ENCODE measurements around the gene GOLM1.

The GOLM1 gene

DNA sequence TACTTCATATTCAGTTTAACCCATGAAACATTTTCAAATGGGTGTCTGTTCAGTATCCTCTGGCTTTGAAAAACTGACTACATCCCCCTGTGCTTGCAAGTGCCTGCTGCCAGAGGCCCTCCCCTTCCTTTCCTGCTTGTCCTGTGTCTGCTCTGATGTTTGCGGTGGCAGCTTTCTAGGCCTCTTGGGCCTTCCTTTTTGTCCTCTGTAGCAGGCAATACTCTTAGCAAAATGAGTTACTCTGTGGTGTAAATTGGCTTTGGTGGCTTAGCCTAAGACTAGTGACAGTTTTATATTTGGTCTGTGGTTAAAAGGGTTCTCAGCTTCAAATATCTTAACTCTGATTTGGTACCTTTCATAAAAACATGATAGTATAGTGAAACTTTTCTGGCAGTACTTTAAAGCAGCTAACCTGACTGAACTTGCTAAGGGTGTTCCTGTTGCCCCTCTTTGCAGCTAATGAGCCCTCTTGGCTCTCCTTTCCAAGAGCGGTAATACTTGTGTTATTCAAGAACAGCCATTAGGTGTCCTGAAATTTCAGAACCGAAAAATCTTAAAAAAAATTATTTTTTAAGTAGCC is 76.6 kb downstream of the GOLM1 start (continued):
- no peak for TF ChIP-seq ZNF366 (tag by site-specific recombination; conservative IDR thresholded peaks at IDR 0.05)

GRCh38 chr9:86021166-86021565 is 78.2 kb downstream of the GOLM1 start:
- Histone ChIP-seq H3K4me3 (ENCODE audit: low read depth, low read length) (no peak overlapping the region), H3K27ac (ENCODE audit: extremely low read depth, low read depth, low read length) (no peak overlapping the region), H3K4me1 (ENCODE audit: control insufficient read depth, insufficient read depth, low read length) (no peaks in the 10 kb centered on the region), H3K9me3 (ENCODE audit: control insufficient read depth, insufficient read depth, low read depth, low read length) (no peaks in the 10 kb centered on the region), H3K36me3 (ENCODE audit: control insufficient read depth in 2 of 2, insufficient read depth in 1 of 2, low read length in 2 of 2) (peaks cover 22 to 80% of the 10 kb centered on the region in 2 experiments)
- TF ChIP-seq ZNF391 (tag by site-specific recombination; IDR thresholded peaks at IDR 0.05; ENCODE audit: borderline replicate concordance, low read depth): no peak
- TF ChIP-seq, protein P1, sequence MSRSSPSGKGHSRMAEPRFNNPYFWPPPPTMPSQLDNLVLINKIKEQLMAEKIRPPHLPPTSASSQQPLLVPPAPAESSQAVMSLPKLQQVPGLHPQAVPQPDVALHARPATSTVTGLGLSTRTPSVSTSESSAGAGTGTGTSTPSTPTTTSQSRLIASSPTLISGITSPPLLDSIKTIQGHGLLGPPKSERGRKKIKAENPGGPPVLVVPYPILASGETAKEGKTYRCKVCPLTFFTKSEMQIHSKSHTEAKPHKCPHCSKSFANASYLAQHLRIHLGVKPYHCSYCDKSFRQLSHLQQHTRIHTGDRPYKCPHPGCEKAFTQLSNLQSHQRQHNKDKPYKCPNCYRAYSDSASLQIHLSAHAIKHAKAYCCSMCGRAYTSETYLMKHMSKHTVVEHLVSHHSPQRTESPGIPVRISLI (tag by site-specific recombination; IDR thresholded peaks at IDR 0.05): no peak
- no peak for TF ChIP-seq ZBTB48 (tag by site-specific recombination; IDR thresholded peaks at IDR 0.05)
- TF ChIP-seq ZNF596 (tag by site-specific recombination; IDR thresholded peaks at IDR 0.05): no peak
- TF ChIP-seq YY1 (tag by site-specific recombination; IDR thresholded peaks at IDR 0.05): no peak
- TF ChIP-seq ZFP69B (tag by site-specific recombination; IDR thresholded peaks at IDR 0.05): no peak
- TF ChIP-seq, protein P2, sequence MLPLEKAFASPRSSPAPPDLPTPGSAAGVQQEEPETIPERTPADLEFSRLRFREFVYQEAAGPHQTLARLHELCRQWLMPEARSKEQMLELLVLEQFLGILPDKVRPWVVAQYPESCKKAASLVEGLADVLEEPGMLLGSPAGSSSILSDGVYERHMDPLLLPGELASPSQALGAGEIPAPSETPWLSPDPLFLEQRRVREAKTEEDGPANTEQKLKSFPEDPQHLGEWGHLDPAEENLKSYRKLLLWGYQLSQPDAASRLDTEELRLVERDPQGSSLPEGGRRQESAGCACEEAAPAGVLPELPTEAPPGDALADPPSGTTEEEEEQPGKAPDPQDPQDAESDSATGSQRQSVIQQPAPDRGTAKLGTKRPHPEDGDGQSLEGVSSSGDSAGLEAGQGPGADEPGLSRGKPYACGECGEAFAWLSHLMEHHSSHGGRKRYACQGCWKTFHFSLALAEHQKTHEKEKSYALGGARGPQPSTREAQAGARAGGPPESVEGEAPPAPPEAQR (tag by site-specific recombination; IDR thresholded peaks at IDR 0.05): no peak
- TF ChIP-seq, protein P3, sequence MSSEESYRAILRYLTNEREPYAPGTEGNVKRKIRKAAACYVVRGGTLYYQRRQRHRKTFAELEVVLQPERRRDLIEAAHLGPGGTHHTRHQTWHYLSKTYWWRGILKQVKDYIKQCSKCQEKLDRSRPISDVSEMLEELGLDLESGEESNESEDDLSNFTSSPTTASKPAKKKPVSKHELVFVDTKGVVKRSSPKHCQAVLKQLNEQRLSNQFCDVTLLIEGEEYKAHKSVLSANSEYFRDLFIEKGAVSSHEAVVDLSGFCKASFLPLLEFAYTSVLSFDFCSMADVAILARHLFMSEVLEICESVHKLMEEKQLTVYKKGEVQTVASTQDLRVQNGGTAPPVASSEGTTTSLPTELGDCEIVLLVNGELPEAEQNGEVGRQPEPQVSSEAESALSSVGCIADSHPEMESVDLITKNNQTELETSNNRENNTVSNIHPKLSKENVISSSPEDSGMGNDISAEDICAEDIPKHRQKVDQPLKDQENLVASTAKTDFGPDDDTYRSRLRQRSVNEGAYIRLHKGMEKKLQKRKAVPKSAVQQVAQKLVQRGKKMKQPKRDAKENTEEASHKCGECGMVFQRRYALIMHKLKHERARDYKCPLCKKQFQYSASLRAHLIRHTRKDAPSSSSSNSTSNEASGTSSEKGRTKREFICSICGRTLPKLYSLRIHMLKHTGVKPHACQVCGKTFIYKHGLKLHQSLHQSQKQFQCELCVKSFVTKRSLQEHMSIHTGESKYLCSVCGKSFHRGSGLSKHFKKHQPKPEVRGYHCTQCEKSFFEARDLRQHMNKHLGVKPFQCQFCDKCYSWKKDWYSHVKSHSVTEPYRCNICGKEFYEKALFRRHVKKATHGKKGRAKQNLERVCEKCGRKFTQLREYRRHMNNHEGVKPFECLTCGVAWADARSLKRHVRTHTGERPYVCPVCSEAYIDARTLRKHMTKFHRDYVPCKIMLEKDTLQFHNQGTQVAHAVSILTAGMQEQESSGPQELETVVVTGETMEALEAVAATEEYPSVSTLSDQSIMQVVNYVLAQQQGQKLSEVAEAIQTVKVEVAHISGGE (tag by site-specific recombination; conservative IDR thresholded peaks at IDR 0.05; ENCODE audit: low read depth): no peak
- no peak for TF ChIP-seq ZNF248 (tag by site-specific recombination; IDR thresholded peaks at IDR 0.05)
- no peak for TF ChIP-seq ZNF19 (tag by site-specific recombination; IDR thresholded peaks at IDR 0.05; ENCODE audit: low read depth)
- POLR2A ChIA-PET: no interaction called here
- CTCF ChIA-PET: no interaction called here

DNA sequence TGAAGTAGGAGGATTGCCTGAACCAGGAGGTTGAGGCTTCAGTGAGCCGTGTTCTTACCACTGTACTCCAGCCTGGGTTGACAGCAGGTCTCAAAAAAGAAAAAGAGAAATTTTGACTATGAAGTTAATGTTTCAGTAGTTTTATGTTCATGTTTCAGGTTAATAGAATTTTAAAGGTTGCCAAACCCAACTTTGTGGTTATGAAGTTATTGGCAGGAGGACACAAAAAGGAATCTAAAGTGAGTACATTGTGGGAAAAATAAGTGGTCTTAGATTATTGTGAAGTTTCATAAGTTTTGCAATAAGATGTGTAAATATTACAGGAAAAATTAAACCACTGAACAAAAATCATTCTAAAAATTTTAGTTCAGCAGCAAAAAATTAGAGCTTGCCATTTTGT is 78.6 kb downstream of the GOLM1 start:
- Histone ChIP-seq H3K36me3 (ENCODE audit: control insufficient read depth in 2 of 2, insufficient read depth in 1 of 2, low read length in 2 of 2) (peaks cover 23 to 75% of the 10 kb centered on the region in 2 experiments), H3K4me3 (ENCODE audit: low read depth, low read length) (no peak overlapping the region), H3K4me1 (ENCODE audit: control insufficient read depth, insufficient read depth, low read length) (no peaks in the 10 kb centered on the region), H3K27ac (ENCODE audit: extremely low read depth, low read depth, low read length) (no peak overlapping the region), H3K9me3 (ENCODE audit: control insufficient read depth, insufficient read depth, low read depth, low read length) (no peaks in the 10 kb centered on the region)
- POLR2A ChIA-PET: no interaction called here
- TF ChIP-seq WT1 (tag by site-specific recombination; IDR thresholded peaks at IDR 0.05) (no peak), ZEB2 (tag by site-specific recombination; IDR thresholded peaks at IDR 0.05) (no peak), ZNF112 (tag by site-specific recombination; IDR thresholded peaks at IDR 0.05) (no peak), EGR2 (tag by site-specific recombination; IDR thresholded peaks at IDR 0.05; ENCODE audit: low read depth) (no peak)
- CTCF ChIA-PET: no interaction called here

DNA sequence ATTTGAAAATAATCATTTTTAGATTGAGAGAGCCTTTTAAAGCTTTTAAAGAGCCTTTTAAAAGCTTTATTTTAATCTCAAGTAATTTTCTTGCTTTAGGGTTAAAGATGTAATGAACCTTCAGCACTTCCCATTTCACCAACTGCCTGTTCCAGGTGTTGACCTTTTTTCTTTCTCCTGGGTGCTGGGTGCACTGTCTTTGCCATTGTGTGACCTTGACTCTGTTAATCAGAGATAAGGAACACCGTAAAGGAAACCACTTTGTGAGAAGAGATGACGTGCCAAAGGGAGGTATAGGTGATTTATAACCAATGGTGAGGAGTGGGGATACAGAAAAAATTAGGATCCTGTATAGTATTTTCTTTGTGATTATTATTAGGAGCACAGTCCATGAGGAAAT is 90.2 kb downstream of the GOLM1 start:
- Histone ChIP-seq H3K36me3 (ENCODE audit: control insufficient read depth in 2 of 2, insufficient read depth in 1 of 2, low read length in 2 of 2) (peaks cover 35 to 69% of the 10 kb centered on the region in 2 experiments), H3K9me3 (ENCODE audit: control insufficient read depth, insufficient read depth, low read depth, low read length) (no peaks in the 10 kb centered on the region; the same call in 1 of the 2 replicates), H3K27ac (ENCODE audit: extremely low read depth, low read depth, low read length) (no peak overlapping the region), H3K4me1 (ENCODE audit: control insufficient read depth, insufficient read depth, low read length) (no peaks in the 10 kb centered on the region), H3K4me3 (ENCODE audit: low read depth, low read length) (no peak overlapping the region)
- POLR2A ChIA-PET: no interaction called here
- CTCF ChIA-PET: no interaction called here
- no peak for TF ChIP-seq MZF1 (tag by site-specific recombination; IDR thresholded peaks at IDR 0.05; ENCODE audit: borderline replicate concordance)
- TF ChIP-seq ZEB2 (tag by site-specific recombination; IDR thresholded peaks at IDR 0.05): no peak
- no peak for TF ChIP-seq KLF9 (tag by site-specific recombination; IDR thresholded peaks at IDR 0.05; ENCODE audit: low read depth)
- TF ChIP-seq, protein P4, sequence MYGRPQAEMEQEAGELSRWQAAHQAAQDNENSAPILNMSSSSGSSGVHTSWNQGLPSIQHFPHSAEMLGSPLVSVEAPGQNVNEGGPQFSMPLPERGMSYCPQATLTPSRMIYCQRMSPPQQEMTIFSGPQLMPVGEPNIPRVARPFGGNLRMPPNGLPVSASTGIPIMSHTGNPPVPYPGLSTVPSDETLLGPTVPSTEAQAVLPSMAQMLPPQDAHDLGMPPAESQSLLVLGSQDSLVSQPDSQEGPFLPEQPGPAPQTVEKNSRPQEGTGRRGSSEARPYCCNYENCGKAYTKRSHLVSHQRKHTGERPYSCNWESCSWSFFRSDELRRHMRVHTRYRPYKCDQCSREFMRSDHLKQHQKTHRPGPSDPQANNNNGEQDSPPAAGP (tag by site-specific recombination; IDR thresholded peaks at IDR 0.05): no peak
- no peak for TF ChIP-seq ZNF544 (tag by site-specific recombination; IDR thresholded peaks at IDR 0.05)
- TF ChIP-seq ZNF777 (tag by site-specific recombination; IDR thresholded peaks at IDR 0.05; ENCODE audit: borderline replicate concordance): no peak
- TF ChIP-seq ZBTB21 (tag by site-specific recombination; IDR thresholded peaks at IDR 0.05): no peak
- no peak for TF ChIP-seq KLF7 (tag by site-specific recombination; IDR thresholded peaks at IDR 0.05; ENCODE audit: borderline replicate concordance)
- no peak for TF ChIP-seq ZNF530 (tag by site-specific recombination; IDR thresholded peaks at IDR 0.05; ENCODE audit: low read depth)
- TF ChIP-seq ZNF24 (tag by site-specific recombination; IDR thresholded peaks at IDR 0.05): no peak
- no peak for TF ChIP-seq ZNF354C (tag by site-specific recombination; IDR thresholded peaks at IDR 0.05; ENCODE audit: borderline replicate concordance, low read depth)

All from HEK293 (cell line).